OCI-LY3 (cell line): ENCODE data around the gene LCE7A.

Experiments
- H2AFZ ChIP-seq: fragments of 200-600, 300-600 bp; shearing (Covaris generic); 2 replicates; pipeline ENCODE4 v1.6.0; 2014; ENCODE audit warnings: antibody characterized with exemption, low read depth, low read length
- H3K27ac ChIP-seq: fragments of 200-600, 300-600 bp; sonication (generic); 2 replicates; pipeline ENCODE4 v1.5.1; 2014; ENCODE audit warnings: mild to moderate bottlenecking, low read length, moderate library complexity, mixed read lengths
- H3K27me3 ChIP-seq: fragments of 200-600, 300-600 bp; sonication (generic); 2 replicates; pipeline ENCODE4 v1.6.1; 2014; ENCODE audit warnings: low read depth, low read length, mixed read lengths
- H3K36me3 ChIP-seq: fragments of 200-600, 300-600 bp; sonication (generic); replicated peaks from 2 replicates; pipeline ENCODE3; 2014; ENCODE audit warnings: low read depth, low read length, mixed read lengths
- H3K4me1 ChIP-seq: fragments of 300-600, 200-600 bp; sonication (generic); 2 replicates; pipeline ENCODE4 v1.6.1; 2014; ENCODE audit warnings: low read length, mixed read lengths
- H3K4me2 ChIP-seq: fragments of 200-600, 300-600 bp; sonication (generic); 2 replicates; pipeline ENCODE4 v1.6.1; 2014; ENCODE audit warnings: low read length, mixed read lengths
- H3K4me3 ChIP-seq: fragments of 300-600, 200-600 bp; sonication (generic); 2 replicates; pipeline ENCODE4 v1.5.1; 2014; ENCODE audit warnings: antibody characterized with exemption, mild to moderate bottlenecking, low read length, moderate library complexity
- H3K79me2 ChIP-seq: fragments of 300-600, 200-600 bp; shearing (Covaris generic); 2 replicates; pipeline ENCODE4 v1.6.1; 2014; ENCODE audit warnings: mild to moderate bottlenecking, low read length, mixed read lengths
- H3K9ac ChIP-seq: fragments of 300-600, 200-600 bp; shearing (Covaris generic); 2 replicates; pipeline ENCODE4 v1.6.0; 2014; ENCODE audit warnings: mild to moderate bottlenecking, low read length, moderate library complexity
- H3K9me3 ChIP-seq: fragments of 200-600, 300-600 bp; shearing (Covaris generic); 2 replicates; pipeline ENCODE4 v1.6.1; 2014; ENCODE audit warnings: low read length, mixed read lengths; ENCODE audit not compliant: insufficient read depth
- H4K20me1 ChIP-seq: fragments of 200-600, 300-600 bp; sonication (generic); 2 replicates; pipeline ENCODE4 v1.6.1; 2016; ENCODE audit warnings: low read length, mixed read lengths; ENCODE audit not compliant: insufficient read depth
- EZH2phosphoT487 ChIP-seq: fragments of 200-600 bp; shearing (Covaris generic); IDR thresholded peaks from 2 replicates; pipeline ENCODE4 v1.6.1; 2018; ENCODE audit warnings: antibody characterized with exemption, mixed run types, low read depth
- TF ChIP-seq, protein P1 (sequence below): fragments of 200-600, 300-600 bp; sonication (generic); IDR thresholded peaks from 2 replicates; pipeline ENCODE4 v1.5.1; 2014; ENCODE audit warnings: antibody characterized with exemption, low read length, low read depth

LCE7A gene

DNA sequence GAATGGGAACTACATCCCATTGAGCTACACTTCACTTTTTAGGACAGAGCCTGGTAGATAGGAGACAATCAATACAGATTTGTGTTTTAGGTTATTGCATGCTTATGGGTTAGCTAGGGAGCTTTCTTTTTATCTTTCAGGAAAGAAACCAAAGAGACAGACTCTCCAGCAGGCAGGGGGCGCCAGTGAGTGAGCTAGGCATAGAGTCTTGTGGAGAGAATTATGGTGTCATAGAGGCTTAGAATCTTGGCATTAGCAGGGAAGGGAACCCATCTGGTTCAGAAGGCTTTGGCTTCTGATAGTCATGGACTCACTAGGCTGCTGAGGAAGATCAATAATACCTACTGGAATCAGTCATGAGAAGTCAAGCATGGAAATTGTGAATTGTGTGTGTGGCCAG lies 18.2 kb downstream of the LCE7A start, which contains the start of gene SMCP:
SMCP (plus strand) TSS at position 281 of the 400 bp plus-strand sequence. CDS start 6,101 bp downstream, outside the sequence.
- H3K4me1 ChIP-seq: no peaks in the 10 kb centered on the region
- no peaks in the 10 kb centered on the region for H3K36me3 ChIP-seq
- no peak within 1 kb of the TSS for H2AFZ ChIP-seq
- no peak within 1 kb of the TSS for H3K4me2 ChIP-seq
- no peak within 1 kb of the TSS for H3K9ac ChIP-seq
- H3K4me3 ChIP-seq: no peak within 1 kb of the TSS
- H3K79me2 ChIP-seq: no peaks in the 10 kb centered on the region
- H3K9me3 ChIP-seq: no peaks in the 10 kb centered on the region
- TF ChIP-seq, protein P1, sequence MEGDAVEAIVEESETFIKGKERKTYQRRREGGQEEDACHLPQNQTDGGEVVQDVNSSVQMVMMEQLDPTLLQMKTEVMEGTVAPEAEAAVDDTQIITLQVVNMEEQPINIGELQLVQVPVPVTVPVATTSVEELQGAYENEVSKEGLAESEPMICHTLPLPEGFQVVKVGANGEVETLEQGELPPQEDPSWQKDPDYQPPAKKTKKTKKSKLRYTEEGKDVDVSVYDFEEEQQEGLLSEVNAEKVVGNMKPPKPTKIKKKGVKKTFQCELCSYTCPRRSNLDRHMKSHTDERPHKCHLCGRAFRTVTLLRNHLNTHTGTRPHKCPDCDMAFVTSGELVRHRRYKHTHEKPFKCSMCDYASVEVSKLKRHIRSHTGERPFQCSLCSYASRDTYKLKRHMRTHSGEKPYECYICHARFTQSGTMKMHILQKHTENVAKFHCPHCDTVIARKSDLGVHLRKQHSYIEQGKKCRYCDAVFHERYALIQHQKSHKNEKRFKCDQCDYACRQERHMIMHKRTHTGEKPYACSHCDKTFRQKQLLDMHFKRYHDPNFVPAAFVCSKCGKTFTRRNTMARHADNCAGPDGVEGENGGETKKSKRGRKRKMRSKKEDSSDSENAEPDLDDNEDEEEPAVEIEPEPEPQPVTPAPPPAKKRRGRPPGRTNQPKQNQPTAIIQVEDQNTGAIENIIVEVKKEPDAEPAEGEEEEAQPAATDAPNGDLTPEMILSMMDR: peak; percentile 63
- TF ChIP-seq EZH2phosphoT487: no peak
- no peak within 1 kb of the TSS for H3K27ac ChIP-seq
- no peaks in the 10 kb centered on the region for H4K20me1 ChIP-seq
- H3K27me3 ChIP-seq: peaks cover 33% of the 10 kb centered on the region

DNA sequence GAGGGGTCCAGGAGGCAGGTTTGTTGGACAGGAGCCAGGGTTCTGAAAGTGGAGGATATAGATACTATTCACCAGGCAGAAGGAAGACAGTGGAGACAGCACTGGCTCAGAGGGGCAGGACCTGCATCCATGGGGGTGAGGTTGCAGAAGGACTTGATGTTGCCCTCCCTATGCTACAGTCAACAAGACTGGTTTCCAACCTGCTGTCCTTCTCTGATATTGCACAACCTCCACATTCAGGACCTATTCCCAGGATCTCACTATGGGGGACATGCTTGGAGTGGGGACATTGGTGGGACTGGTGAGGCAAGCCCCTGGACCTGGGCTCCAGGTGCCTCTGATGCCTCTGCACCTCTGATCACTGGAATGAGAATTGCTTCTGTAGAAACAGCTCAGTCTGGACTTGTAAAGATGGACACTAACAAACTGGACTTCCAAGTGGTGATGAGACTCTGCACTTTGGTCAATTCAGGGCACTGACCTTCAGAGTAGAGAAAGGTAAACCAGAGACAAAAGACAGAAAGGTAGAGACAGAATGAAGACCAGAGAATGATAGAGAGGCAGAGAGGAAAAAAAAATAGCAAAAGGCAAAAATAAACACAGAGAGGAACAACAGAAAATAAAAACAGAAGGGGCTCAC lies 19.9 kb downstream of the LCE7A start:
- H3K27ac ChIP-seq: no peak overlapping the region
- H4K20me1 ChIP-seq: no peaks in the 10 kb centered on the region
- H3K79me2 ChIP-seq: no peaks in the 10 kb centered on the region
- H3K9me3 ChIP-seq: no peaks in the 10 kb centered on the region
- H3K9ac ChIP-seq: no peak overlapping the region
- peaks cover 9% of the 10 kb centered on the region for H3K4me1 ChIP-seq
- H3K36me3 ChIP-seq: no peaks in the 10 kb centered on the region
- H3K27me3 ChIP-seq: peaks cover 34% of the 10 kb centered on the region
- H3K4me2 ChIP-seq: no peak overlapping the region
- no peak overlapping the region for H3K4me3 ChIP-seq
- TF ChIP-seq, protein P1: no peak
- no peak for TF ChIP-seq EZH2phosphoT487
- no peak overlapping the region for H2AFZ ChIP-seq

DNA sequence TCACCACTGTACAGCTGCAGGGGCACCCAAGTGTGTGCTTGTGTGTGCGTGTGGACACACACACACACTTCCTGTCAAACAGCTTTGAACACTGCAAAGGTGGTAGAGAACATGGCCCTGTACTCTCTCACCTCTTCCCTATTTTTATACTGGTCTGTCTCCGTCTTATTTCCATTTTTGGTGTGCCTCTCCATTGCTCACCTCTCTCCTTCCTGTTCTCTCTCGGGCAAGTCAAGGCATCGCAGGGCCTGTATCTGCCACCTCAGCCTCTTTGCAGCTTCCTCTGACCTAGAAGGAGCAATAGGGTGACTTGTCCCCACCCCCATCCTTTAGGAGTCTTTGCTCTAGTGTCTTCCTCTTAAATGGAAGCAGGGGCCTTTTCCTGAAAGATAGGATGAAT lies 20.5 kb downstream of the LCE7A start:
- no peaks in the 10 kb centered on the region for H3K79me2 ChIP-seq
- H3K36me3 ChIP-seq: no peaks in the 10 kb centered on the region
- no peaks in the 10 kb centered on the region for H4K20me1 ChIP-seq
- peaks cover 32% of the 10 kb centered on the region for H3K27me3 ChIP-seq
- TF ChIP-seq EZH2phosphoT487: no peak
- TF ChIP-seq, protein P1: no peak
- H3K9me3 ChIP-seq: no peaks in the 10 kb centered on the region
- H3K4me1 ChIP-seq: peaks cover 9% of the 10 kb centered on the region
- H3K4me2 ChIP-seq: no peak overlapping the region
- no peak overlapping the region for H3K4me3 ChIP-seq
- no peak overlapping the region for H3K9ac ChIP-seq
- no peak overlapping the region for H2AFZ ChIP-seq
- no peak overlapping the region for H3K27ac ChIP-seq

DNA sequence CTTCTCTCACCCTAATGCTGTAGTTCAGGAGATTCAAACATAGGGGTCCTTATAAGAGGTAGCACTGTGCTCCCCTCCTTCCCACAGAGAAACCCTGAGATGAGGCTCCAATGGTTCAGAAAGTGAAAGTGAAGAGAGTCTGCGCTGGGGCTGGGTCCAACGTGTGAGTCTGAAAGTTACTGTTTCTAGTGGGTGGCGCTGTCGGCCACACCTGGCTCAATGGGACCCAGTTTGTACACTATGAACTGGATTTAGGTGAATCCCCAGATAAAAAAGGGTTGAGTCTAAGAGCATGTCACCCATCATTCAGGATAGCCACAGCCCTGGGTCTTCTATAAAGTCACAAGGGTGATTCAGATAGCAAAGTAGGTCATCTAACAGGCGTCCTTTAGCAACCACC lies 21.1 kb downstream of the LCE7A start:
- Histone ChIP-seq H2AFZ (no peak overlapping the region), H3K79me2 (no peaks in the 10 kb centered on the region), H3K4me3 (no peak overlapping the region), H3K4me1 (peaks cover 9% of the 10 kb centered on the region), H3K4me2 (no peak overlapping the region), H3K36me3 (no peaks in the 10 kb centered on the region), H3K27ac (no peak overlapping the region), H3K9me3 (no peaks in the 10 kb centered on the region), H3K9ac (no peak overlapping the region), H3K27me3 (peaks cover 31% of the 10 kb centered on the region), H4K20me1 (no peaks in the 10 kb centered on the region)
- TF ChIP-seq, protein P1: no peak
- TF ChIP-seq EZH2phosphoT487: no peak
